ENCODE measurements around the gene EFHC2.
"Not testable (repeated sequence)": the region's sequence is repeated elsewhere in the genome, so short reads cannot be mapped to it uniquely, and the experiment has no call there.

The EFHC2 gene

DNA sequence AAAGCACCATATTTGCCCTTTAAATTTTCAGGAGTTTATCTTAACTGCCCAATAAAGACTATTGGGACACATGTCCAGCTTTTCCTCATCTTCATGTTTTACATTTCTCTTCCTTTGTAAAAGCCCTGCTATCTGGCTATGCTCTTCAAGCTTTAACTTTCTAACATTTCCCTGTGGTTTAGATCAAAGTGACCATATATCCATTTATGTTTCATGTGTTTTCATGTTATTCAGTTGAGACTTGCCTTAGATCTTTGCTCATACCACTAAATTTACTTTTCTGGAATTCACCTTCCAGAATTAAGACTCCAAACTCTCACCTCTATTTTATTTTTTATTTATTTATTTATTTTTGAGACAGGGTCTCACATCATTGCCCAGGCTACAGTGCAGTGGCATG, 78.5 kb downstream of the EFHC2 start:
- Histone ChIP-seq H3K9me2 (replicated peaks; ENCODE audit: control insufficient read depth, low read length) (no peaks in the 10 kb centered on the region), H3K4me1 (ENCODE audit: control insufficient read depth, low read length) (no peaks in the 10 kb centered on the region), H3K4me2 (ENCODE audit: low read length) (no peak overlapping the region)

DNA sequence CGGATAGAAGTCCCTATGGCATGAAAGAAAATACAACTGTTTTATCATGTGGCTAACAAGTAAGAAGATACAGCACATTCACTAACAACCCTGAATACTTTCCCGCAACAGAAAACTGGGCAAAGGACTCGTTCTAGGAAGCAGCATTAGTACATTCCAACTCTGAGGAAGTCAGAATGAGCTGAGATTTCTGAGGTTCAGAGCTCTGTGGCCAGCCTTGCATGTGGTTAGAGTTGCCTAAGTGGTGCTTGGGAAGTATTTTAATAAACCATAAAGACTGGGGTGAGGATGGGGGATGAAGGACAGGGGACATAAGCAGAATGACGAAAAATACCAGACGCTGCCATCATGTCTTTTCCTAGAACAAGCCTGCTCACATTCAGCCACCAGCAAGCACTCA, 82.2 kb downstream of the EFHC2 start:
- Histone ChIP-seq H3K9me3 (ENCODE audit: control insufficient read depth, insufficient read depth, low read length) (no peaks in the 10 kb centered on the region), H3K79me2 (ENCODE audit: control insufficient read depth, low read length) (no peaks in the 10 kb centered on the region)
- no peak for TF ChIP-seq EZH2phosphoT487 (IDR thresholded peaks at IDR 0.05; ENCODE audit: borderline replicate concordance, low read length)
- TF ChIP-seq, protein P1, sequence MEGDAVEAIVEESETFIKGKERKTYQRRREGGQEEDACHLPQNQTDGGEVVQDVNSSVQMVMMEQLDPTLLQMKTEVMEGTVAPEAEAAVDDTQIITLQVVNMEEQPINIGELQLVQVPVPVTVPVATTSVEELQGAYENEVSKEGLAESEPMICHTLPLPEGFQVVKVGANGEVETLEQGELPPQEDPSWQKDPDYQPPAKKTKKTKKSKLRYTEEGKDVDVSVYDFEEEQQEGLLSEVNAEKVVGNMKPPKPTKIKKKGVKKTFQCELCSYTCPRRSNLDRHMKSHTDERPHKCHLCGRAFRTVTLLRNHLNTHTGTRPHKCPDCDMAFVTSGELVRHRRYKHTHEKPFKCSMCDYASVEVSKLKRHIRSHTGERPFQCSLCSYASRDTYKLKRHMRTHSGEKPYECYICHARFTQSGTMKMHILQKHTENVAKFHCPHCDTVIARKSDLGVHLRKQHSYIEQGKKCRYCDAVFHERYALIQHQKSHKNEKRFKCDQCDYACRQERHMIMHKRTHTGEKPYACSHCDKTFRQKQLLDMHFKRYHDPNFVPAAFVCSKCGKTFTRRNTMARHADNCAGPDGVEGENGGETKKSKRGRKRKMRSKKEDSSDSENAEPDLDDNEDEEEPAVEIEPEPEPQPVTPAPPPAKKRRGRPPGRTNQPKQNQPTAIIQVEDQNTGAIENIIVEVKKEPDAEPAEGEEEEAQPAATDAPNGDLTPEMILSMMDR (IDR thresholded peaks at IDR 0.05; ENCODE audit: low read depth, low read length, poor library complexity, severe bottlenecking), result no peak

More for the DNA sequence above, 78.5 kb downstream of the EFHC2 start:
- no peak overlapping the region for H3K4me3 ChIP-seq (ENCODE audit: low read length)
- H3K27me3 ChIP-seq (ENCODE audit: control insufficient read depth, low read length), result no peaks in the 10 kb centered on the region
- H3K27ac ChIP-seq (ENCODE audit: low read depth, low read length), result no peak overlapping the region
- no peaks in the 10 kb centered on the region for H3K36me3 ChIP-seq (ENCODE audit: control insufficient read depth, low read length)
- no peaks in the 10 kb centered on the region for H3K79me2 ChIP-seq (ENCODE audit: control insufficient read depth, low read length)
- H4K20me1 ChIP-seq (ENCODE audit: control insufficient read depth, insufficient read depth, low read depth, low read length), result no peaks in the 10 kb centered on the region
- H3K9me3 ChIP-seq (ENCODE audit: control insufficient read depth, insufficient read depth, low read length), result no peaks in the 10 kb centered on the region
- H3F3A ChIP-seq (ENCODE audit: control insufficient read depth, insufficient read depth), result no peaks in the 10 kb centered on the region
- TF ChIP-seq, protein P1 (IDR thresholded peaks at IDR 0.05; ENCODE audit: low read depth, low read length, poor library complexity, severe bottlenecking), result no peak
- TF ChIP-seq EZH2phosphoT487 (IDR thresholded peaks at IDR 0.05; ENCODE audit: borderline replicate concordance, low read length), result no peak

DNA sequence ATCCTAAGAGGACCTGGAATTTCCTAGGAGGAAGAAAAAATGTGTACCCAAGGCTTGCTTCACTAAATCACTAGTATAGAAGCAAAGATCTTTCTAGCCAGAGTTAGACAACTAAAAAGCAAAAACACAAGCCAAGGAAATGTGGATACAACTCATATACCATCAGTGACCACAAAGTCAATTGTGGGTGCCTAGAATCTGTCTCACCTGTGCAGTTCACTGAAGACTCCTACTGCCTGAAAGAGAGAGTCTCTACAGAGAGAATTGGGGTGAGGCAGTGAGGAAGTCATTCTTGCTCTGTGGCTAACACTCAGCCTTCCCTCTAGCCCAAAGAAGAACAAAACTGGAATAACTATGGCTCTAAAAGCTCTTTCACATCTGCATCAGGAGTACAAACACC, 82.9 kb downstream of the EFHC2 start:
- no peaks in the 10 kb centered on the region for H4K20me1 ChIP-seq (ENCODE audit: control insufficient read depth, insufficient read depth, low read depth, low read length)
- no peaks in the 10 kb centered on the region for H3K27me3 ChIP-seq (ENCODE audit: control insufficient read depth, low read length)
- no peak overlapping the region for H3K4me3 ChIP-seq (ENCODE audit: low read length)
- no peaks in the 10 kb centered on the region for H3K9me3 ChIP-seq (ENCODE audit: control insufficient read depth, insufficient read depth, low read length)
- TF ChIP-seq, protein P1 (IDR thresholded peaks at IDR 0.05; ENCODE audit: low read depth, low read length, poor library complexity, severe bottlenecking), result no peak
- TF ChIP-seq EZH2phosphoT487 (IDR thresholded peaks at IDR 0.05; ENCODE audit: borderline replicate concordance, low read length), result no peak
- H3K27ac ChIP-seq (ENCODE audit: low read depth, low read length), result no peak overlapping the region
- no peaks in the 10 kb centered on the region for H3K4me1 ChIP-seq (ENCODE audit: control insufficient read depth, low read length)
- H3K4me2 ChIP-seq (ENCODE audit: low read length), result no peak overlapping the region
- no peaks in the 10 kb centered on the region for H3K9me2 ChIP-seq (replicated peaks; ENCODE audit: control insufficient read depth, low read length)
- no peaks in the 10 kb centered on the region for H3F3A ChIP-seq (ENCODE audit: control insufficient read depth, insufficient read depth)
- no peaks in the 10 kb centered on the region for H3K79me2 ChIP-seq (ENCODE audit: control insufficient read depth, low read length)
- H3K36me3 ChIP-seq (ENCODE audit: control insufficient read depth, low read length), result no peaks in the 10 kb centered on the region

More for the DNA sequence above, 82.2 kb downstream of the EFHC2 start:
- Histone ChIP-seq H3K9me2 (replicated peaks; ENCODE audit: control insufficient read depth, low read length) (no peaks in the 10 kb centered on the region), H3K4me2 (ENCODE audit: low read length) (no peak overlapping the region), H3F3A (ENCODE audit: control insufficient read depth, insufficient read depth) (no peaks in the 10 kb centered on the region), H3K27me3 (ENCODE audit: control insufficient read depth, low read length) (no peaks in the 10 kb centered on the region), H3K27ac (ENCODE audit: low read depth, low read length) (no peak overlapping the region), H3K4me3 (ENCODE audit: low read length) (no peak overlapping the region), H3K4me1 (ENCODE audit: control insufficient read depth, low read length) (no peaks in the 10 kb centered on the region), H4K20me1 (ENCODE audit: control insufficient read depth, insufficient read depth, low read depth, low read length) (no peaks in the 10 kb centered on the region), H3K36me3 (ENCODE audit: control insufficient read depth, low read length) (no peaks in the 10 kb centered on the region)

DNA sequence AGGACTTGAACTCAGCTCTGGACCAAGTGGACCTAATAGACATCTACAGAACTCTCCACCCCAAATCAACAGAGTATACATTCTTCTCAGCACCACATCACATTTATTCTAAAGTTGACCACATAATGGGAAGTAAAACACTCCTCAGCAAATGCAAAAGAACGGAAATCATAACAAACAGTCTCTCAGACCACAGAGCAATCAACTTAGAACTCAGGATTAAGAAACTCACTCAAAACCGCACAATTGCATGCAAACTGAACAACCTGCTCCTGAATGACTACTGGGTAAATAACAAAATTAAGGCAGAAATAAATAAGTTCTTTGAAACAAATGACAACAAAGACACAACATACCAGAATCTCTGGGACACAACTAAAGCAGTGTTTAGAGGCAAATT, 87.7 kb downstream of the EFHC2 start:
- H3K79me2 ChIP-seq (ENCODE audit: control insufficient read depth, low read length); H3K4me2 ChIP-seq (ENCODE audit: low read length); H3F3A ChIP-seq (ENCODE audit: control insufficient read depth, insufficient read depth); H3K36me3 ChIP-seq (ENCODE audit: control insufficient read depth, low read length); H3K27me3 ChIP-seq (ENCODE audit: control insufficient read depth, low read length); H3K9me2 ChIP-seq (replicated peaks; ENCODE audit: control insufficient read depth, low read length); H3K4me3 ChIP-seq (ENCODE audit: low read length); H4K20me1 ChIP-seq (ENCODE audit: control insufficient read depth, insufficient read depth, low read depth, low read length); H3K9me3 ChIP-seq (ENCODE audit: control insufficient read depth, insufficient read depth, low read length); H3K27ac ChIP-seq (ENCODE audit: low read depth, low read length); H3K4me1 ChIP-seq (ENCODE audit: control insufficient read depth, low read length): not testable (repeated sequence)
